HG03097 (cell line): ENCODE results near the gene ISCU.
A peak's percentile ranks its signal among the peaks of the same experiment; 100 is the strongest.
"Not testable (repeated sequence)": the region's sequence is repeated elsewhere in the genome, so short reads cannot be mapped to it uniquely, and the experiment has no call there.

Experiments used
- ATAC-seq: cut with Tn5 transposase; IDR thresholded peaks from one replicate; pipeline ENCODE4 v1.9.1; 2021; ENCODE audit not compliant: unreplicated experiment, low FRiP score

The ISCU gene

DNA sequence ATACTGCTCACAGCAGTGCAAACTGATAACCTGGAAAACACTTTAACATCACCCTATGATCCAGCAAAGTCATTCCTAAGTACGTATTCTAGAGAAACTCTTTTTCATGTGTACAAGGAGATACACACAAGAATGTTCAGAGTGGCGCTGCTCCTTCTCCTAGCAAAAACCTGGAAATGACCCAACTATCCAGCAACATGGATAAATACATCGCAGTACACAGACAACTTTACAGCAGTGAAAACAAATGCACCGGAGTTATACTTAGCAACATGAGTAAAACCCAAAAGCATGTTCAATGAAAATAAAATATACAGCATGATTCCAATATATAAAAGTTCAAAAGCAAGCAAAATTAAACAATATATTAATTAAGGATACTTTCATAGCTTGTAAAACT is 20.1 kb upstream of the ISCU start:
- no peak for ATAC-seq

- no peak for ATAC-seq
Measured at GRCh38 chr12:108543652-108544051, 18.7 kb upstream of the ISCU start.

- no peak for ATAC-seq
Measured at GRCh38 chr12:108547686-108548085, 14.7 kb upstream of the ISCU start.

DNA sequence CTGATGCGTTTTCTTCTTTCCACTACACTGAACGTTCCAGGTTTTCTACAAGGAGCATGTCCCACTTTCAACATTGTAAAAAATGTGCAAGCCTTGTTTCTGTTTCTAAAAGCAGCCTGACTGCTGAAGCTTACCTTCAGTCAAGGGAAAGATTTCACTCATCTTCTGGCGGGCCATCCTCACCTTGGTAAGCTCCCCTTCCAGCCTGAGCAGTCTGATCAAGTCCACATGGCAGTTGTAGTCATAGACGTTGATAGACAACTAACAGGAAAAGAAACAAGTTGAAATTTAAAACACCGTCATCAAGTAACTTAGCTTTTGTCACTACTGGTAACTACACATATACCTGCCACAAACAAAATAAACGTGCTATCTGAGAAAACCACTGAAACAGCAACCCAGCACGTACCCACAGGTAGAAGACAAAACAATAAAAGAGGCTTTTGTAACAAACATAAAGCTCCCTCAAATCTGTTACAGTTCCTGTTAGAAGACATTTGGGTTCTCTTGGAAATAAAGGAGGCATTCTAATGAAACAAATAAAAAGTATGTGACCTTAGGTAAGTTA is 13.4 kb upstream of the ISCU start:
- ATAC-seq: no peak

DNA sequence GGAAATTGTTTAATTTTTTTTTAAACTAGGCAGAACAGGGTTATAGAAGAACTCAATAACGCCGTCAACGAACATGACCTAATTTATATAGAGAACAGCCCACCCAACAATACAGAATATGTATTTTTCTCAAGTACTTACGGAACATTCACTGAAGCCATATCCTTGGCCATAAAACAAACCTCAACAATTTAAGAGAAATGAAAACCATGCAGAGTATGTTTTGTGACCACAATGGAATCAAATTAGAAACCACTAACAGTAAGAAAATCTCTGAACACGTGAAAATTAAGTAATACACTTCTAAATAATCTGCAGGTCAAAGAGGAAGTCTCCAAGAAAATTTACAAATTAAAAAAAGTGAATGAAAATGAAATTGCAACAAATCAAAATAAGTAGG is 10.9 kb upstream of the ISCU start:
- no peak for ATAC-seq

DNA sequence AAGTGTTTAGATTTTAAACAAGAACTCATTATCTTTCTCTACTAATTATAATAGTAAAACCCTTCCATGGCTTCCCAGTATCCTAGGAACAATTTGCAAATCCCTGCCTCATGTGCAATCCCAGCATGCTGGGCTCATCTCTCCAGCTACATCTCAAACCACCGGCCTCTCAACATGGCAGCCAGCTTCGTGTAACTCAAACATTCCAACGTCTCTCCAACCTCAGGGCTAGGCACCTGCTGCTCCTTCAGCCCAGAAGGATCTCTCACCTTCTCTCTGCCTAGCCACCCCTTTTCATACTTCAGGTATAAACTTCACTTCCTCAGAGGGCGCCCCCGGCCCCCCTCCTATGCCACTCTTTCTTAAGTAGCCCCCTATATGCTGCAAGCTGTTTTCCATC is 8.6 kb upstream of the ISCU start:
- ATAC-seq: no peak

DNA sequence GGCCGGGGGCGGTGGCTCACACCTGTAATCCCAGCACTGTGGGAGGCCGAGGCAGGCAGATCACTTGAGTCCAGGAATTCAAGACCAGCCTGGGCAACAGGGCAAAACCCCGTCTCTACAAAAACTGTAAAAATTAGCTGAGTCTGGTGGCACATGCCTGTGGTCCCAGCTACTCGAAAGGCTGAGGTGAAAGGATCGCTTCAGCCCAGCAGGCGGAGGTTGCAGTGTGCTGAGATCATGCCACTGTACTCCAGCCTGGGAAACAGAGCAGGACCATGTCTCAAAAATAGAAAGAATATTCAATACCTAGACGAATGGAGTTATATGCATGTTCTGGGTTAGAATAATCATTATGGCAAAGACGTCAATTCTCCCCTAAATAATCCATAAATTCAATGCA is 7.0 kb upstream of the ISCU start:
- not testable (repeated sequence) for ATAC-seq

- no peak for ATAC-seq
Measured at GRCh38 chr12:108559007-108559655, 3.3 kb upstream of the ISCU start.

- no peak for ATAC-seq
Measured at GRCh38 chr12:108559748-108560147, 2.6 kb upstream of the ISCU start.

GRCh38 chr12:108560321-108560721 is 2.1 kb upstream of the ISCU start:
- ATAC-seq: no peak

DNA sequence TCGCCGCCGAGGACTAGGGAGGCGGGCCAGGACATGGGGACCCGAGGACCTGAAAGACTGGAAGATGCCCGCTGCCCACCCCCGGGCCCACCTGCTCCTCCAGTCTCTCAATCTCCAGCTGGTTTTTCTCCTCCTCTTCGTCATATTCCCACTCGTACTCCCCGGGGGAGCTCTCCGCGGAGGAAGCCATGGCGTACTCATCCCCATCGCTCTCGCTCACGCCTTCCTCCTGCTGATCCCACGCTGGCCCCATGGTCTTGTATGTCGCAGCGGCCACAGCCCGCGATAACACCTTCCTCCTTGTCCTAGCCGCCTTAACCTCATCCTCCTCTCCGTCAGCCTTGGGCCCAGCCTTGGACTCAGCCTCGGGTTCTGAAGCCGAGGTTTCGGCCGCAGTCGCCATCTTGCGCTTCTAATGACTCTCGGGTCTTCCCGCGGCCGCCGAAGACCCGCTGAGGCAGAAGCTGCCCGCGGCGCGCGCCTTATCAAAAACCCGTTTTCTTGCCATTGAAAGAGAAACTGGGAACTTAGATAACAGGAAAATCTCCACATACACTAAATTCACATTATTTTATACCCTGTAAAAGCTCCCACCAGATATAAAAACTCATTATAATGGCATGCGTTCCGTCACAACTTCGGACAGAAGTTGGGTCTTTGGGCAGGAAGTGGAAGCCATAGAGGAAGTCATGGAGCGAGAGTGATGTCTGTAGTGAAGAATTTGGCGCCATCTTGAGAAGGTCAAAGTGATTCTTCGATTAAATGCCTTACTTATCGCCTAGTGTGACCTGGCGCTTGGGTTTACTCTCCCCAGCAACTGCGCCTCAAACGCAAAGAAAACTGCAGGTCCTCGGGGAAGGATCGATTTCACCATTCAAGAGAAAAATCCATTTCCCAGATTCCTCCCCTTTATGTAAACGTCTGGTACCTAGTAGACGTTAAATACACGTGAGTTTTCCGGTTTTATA is 1.4 kb upstream of the ISCU start, which contains the start of gene SART3:
TSS of gene SART3 (minus strand) at position 422 of the 968 bp plus-strand sequence. CDS start at position 403, 19 bp downstream.
- ATAC-seq: peak; percentile 29

DNA sequence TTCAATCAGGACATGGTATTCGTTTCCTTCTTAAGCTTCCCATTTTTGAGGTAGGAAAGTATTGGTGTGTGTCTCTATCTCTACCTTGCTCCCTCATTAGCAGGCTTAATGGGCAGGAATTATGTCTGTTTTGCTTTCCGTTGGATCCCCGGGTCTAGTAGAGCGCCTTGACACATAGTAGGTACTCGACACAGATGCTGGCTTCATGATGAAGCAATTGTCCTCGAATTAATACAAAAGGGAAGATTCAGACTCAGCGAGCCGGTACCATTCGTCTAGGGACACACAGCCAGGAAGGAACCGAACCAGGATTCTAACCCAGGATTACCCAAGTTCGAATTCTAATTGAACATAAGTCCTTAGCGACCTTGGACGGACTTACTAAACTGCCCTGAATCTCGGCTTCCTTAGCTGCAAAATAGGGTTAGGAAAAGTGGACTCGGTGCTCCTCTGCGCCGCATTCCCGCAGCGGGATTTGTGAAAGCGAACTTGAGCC is 496 bp upstream of the ISCU start:
- no peak for ATAC-seq

DNA sequence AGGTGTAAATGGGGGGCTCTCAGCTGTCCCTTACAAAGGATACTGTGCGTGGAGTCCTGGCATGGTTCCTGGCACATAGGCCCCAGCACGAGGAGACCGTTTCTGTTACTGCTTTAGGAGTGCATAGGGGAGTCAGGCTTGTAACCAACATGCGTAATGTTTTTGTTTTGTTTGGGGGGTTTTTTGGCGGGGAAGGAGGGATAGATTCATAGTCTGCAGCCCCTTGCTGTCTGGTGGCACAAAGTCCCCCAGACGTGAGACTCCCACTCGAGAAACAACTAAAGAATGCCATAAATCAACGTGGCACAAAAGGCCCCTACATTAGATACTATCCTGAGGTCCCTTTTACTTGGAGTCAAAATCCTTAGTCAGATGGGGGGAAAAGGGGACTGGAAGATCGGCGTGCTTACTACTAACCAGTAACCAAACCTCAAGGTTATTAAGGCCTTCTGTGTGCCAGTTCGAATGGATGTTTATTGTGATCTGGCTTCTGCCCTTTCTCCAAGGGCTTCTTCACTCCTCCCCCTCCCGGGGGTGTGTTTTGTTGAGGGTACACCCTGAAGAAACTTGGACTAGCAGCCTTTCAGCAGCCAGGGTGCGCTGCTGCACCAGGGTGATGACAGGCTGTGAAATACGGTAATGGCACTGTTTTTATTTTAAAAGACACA is 874 bp downstream of the ISCU start:
- ATAC-seq: no peak

- ATAC-seq: no peak
Measured at GRCh38 chr12:108563804-108564151, 1.4 kb downstream of the ISCU start.

DNA sequence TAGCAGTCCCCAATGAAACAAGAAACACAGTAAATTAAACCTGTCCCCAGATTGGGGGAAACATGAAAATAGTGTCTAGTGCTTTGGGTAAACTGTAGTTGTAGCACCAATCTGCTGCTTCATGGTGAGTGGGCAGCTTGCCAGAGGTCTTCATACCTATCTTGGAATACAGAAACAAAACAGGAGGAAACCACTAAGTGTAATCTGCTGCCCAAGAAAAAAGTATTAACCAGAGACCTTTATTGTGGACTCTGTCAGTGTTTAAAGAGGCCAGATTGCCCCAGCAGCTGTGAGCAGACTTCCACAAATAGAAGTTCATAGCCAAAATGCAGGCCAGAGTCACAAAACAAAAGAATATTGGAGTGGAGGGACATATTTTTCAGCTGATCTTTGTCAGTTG is 2.3 kb downstream of the ISCU start:
- ATAC-seq: no peak

DNA sequence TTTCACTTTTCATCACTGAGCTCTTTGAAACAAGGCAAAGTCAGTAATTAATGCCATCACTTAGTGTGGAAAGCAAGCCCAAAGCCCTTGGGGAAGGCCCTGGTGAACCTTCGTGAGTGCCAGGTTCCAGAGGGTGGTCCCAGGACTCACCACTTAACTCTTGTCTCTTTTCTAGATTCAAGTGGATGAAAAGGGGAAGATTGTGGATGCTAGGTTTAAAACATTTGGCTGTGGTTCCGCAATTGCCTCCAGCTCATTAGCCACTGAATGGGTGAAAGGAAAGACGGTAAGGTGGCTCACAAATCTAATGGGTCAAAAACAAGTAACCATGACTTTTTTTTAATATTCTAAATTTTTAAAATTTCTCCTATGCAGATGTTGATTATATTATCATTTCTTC is 2.8 kb downstream of the ISCU start:
- ATAC-seq: no peak

DNA sequence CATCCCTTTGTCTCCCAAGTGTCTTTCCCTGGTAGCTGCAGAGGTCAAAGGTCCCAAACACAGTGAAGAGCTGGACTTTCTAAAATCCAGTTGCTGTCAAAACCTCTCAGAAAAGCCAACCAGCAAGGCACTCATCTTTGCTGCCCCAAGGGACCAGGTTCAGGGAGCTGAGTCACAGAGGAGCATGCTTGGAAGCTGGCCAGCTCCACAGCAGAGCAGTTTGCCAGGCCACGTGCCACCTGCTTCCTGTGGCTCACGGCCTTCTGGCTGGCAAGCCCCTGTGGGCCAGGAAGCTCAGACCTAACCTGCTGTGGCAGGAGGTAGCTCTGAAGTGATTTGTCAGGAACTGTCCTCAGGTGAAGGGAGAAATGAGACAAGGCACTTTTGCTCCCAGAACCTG is 3.6 kb downstream of the ISCU start:
- ATAC-seq: no peak

GRCh38 chr12:108566452-108566851 is 4.1 kb downstream of the ISCU start:
- no peak for ATAC-seq

DNA sequence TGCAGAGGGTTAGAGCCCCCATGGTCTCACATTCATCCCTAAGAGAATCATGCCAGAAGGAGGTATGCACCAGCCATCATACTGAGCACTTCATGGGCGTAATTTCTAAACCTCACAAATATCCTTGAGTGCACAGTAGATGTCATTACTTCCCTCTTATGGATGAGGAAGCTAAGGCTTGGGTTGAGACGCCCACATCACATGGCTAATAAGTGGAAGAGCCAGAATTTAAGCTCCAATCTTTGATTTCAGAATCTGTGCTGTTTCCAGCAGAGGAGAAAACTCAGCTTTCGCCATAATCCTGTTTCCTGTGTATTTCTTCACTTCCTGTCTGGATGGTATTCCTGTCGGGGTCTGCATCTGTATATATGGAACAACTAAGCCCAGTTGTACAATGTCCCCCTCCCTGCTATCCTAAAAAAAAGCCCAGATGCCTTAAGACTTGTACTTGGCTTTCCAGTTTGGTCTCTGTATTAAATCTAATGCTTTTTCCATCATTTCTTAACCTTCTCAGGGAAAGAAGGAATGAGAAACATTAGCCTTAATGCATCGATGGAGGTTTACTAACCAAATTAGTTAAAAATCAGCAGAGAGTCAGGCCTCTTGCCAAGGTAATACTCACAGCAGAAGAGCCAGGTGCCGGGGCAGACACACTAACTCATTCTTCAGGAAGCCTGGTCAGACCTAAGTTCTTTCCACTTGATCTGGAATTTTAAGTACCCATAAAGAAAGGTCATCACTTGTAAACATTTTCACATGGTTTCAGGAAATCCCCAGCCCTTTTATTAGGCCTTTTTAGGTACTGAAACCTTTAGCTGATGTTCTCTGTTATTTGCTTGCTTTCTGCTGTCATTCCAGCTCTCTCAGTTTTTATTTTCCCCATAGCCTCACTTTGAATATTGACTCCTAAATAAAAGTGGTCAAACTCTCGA is 5.3 kb downstream of the ISCU start:
- no peak for ATAC-seq
